CD4-positive, alpha-beta T cell (primary cell): ENCODE results near the gene BUD13. TPM values are rescaled to one million over a fixed set of nuclear protein-coding genes. Genes with fewer than 3 reads are reported as not detected.

Source experiments
- ATAC-seq: fragments of 200-7000 bp; cut with Tn5 transposase; one replicate; pipeline ENCODE4 v1.10.0; 2022; ENCODE audit warnings: mild to moderate bottlenecking; ENCODE audit not compliant: poor library complexity
- CTCF ChIA-PET: fragments of 350-600 bp; sonication (Branson Sonifier 250); formaldehyde crosslinking; loops from one replicate; lab custom pipeline; 2021; ENCODE audit warnings: antibody characterized with exemption, inconsistent platforms; lab: Charles Lee
- POLR2A ChIA-PET: fragments of 350-600 bp; sonication (Branson Sonifier 250); formaldehyde crosslinking; loops from one replicate; lab custom pipeline; 2021; ENCODE audit warnings: antibody characterized with exemption, inconsistent platforms; lab: Charles Lee
- DNase-seq, 14 experiments: peaks; one replicate each; pipeline ENCODE4 v3.0.0-alpha.2; 2013 to 2020; ENCODE audit warnings: mixed read lengths in 2 of 14
- H3K27ac ChIP-seq, 2 donors: one replicate each; pipeline versions ENCODE4 v1.5.1 to v1.7.0; 2013; ENCODE audit warnings: low read length in 2 of 2, low read depth in 1 of 2, mild to moderate bottlenecking in 1 of 2
- H3K27me3 ChIP-seq, 2 experiments: 1 replicate in 1 of 2; 2 replicates in 1 of 2; pipeline versions ENCODE4 v1.6.1 to v1.7.0; 2013; ENCODE audit warnings: low read length in 2 of 2, control low read depth in 1 of 2, mild to moderate bottlenecking in 1 of 2, moderate library complexity in 1 of 2; ENCODE audit not compliant: insufficient read depth in 2 of 2, control insufficient read depth in 1 of 2
- H3K36me3 ChIP-seq: one replicate; pipeline ENCODE4 v1.6.1; 2013; ENCODE audit warnings: low read length, control low read depth; ENCODE audit not compliant: insufficient read depth
- H3K4me1 ChIP-seq: one replicate; pipeline ENCODE4 v1.6.1; 2013; ENCODE audit warnings: low read length, control low read depth; ENCODE audit not compliant: insufficient read depth
- H3K4me3 ChIP-seq: one replicate; pipeline ENCODE4 v1.5.1; 2013; ENCODE audit warnings: mild to moderate bottlenecking, low read length, moderate library complexity
- H3K9me3 ChIP-seq, 2 experiments: 1 replicate in 1 of 2; 2 replicates in 1 of 2; pipeline versions ENCODE4 v1.6.1 to v1.7.0; 2013; ENCODE audit warnings: low read length in 2 of 2, mild to moderate bottlenecking in 2 of 2, control low read depth in 1 of 2, moderate library complexity in 1 of 2; ENCODE audit not compliant: control insufficient read depth in 1 of 2, insufficient read depth in 1 of 2
- H3K27ac Mint-ChIP-seq: one replicate; pipeline ENCODE4 v1.8.0; 2020; ENCODE audit warnings: mixed read lengths
- H3K27me3 Mint-ChIP-seq: one replicate; pipeline ENCODE4 v1.8.0; 2021; ENCODE audit warnings: mixed read lengths
- H3K36me3 Mint-ChIP-seq: one replicate; pipeline ENCODE4 v1.8.0; 2021; ENCODE audit warnings: low read depth, mixed read lengths
- H3K4me1 Mint-ChIP-seq: one replicate; pipeline ENCODE4 v1.8.0; 2021; ENCODE audit warnings: low read depth, mixed read lengths
- H3K4me3 Mint-ChIP-seq: one replicate; pipeline ENCODE4 v1.8.0; 2020; ENCODE audit warnings: mild to moderate bottlenecking, mixed read lengths
- H3K9me3 Mint-ChIP-seq: one replicate; pipeline ENCODE4 v1.8.0; 2020; ENCODE audit warnings: mixed read lengths
- CTCF ChIP-seq: fragments of 200-600 bp; IDR thresholded peaks from one replicate; pipeline ENCODE4 v1.8.0; 2022; ENCODE audit warnings: antibody characterized with exemption, mild to moderate bottlenecking
- intact Hi-C, 2 experiments: fragments of 100-400 bp; cut with DNase I in 1 of 2; cut with micrococcal nuclease in 1 of 2; formaldehyde crosslinking; loops; one replicate each; pipeline versions ENCODE4 v1.15.1 to v1.9.0; 2023 to 2025; cut with DNase I, micrococcal nuclease
- total RNA-seq, 174 experiments: library from RNA in 2 of 174; stranded (reverse) in 2 of 174; gene quantifications; one replicate each; pipeline ENCODE4 v1.2.3 and lab custom pipeline; 2021 to 2026

Gene BUD13
- total RNA-seq, 2 experiments from 2014 or later: 9.2 to 10.1 TPM

GRCh38 chr11:116707161-116707629 lies 65.6 kb downstream of the BUD13 start:
- POLR2A ChIA-PET: no interaction called here
- Mint-ChIP-seq H3K27me3 (peaks cover 40% of the 10 kb centered on the region), H3K4me3 (no peak overlapping the region), H3K36me3 (no peaks in the 10 kb centered on the region), H3K4me1 (no peaks in the 10 kb centered on the region), H3K27ac (no peak overlapping the region), H3K9me3 (no peaks in the 10 kb centered on the region)
- DNase-seq (no peak), ATAC-seq (no peak)
- intact Hi-C loops: no loop called here
- H3K27me3 ChIP-seq: peaks cover 12 to 16% of the 10 kb centered on the region in 2 experiments
- H3K27ac ChIP-seq: no peak overlapping the region
- H3K4me3 ChIP-seq: no peak overlapping the region
- no peak for TF ChIP-seq CTCF
- no peaks in the 10 kb centered on the region for H3K9me3 ChIP-seq
- CTCF ChIA-PET: no interaction called here
- H3K36me3 ChIP-seq: no peaks in the 10 kb centered on the region
- H3K4me1 ChIP-seq: peaks cover 3% of the 10 kb centered on the region

DNA sequence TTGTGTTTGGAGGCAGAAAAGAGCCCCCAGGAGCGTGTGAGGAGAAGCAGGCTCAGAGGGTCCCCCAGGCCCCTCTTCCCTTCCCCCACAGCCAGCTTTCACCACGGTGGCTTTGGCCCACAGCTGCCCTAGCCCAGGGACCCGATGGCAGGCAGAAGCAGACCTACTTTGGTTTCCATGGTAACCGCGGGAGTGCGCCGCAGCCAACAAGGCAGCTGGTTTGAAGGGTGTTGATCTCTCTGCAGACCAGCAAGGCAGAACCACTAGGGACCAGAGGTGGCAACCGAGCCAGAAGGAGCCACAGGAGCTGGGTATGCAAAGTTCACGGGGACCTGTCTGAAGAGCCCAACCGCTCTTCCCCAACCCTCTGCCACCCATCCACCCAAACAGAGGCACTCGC lies 69.4 kb downstream of the BUD13 start:
- ATAC-seq (no peak), DNase-seq (no peak)
- Histone ChIP-seq H3K27ac (no peak overlapping the region), H3K27me3 (peaks cover 4 to 11% of the 10 kb centered on the region in 2 experiments), H3K36me3 (no peaks in the 10 kb centered on the region), H3K4me1 (peaks cover 3% of the 10 kb centered on the region), H3K4me3 (no peak overlapping the region), H3K9me3 (no peaks in the 10 kb centered on the region)
- Mint-ChIP-seq H3K36me3 (no peaks in the 10 kb centered on the region), H3K27ac (no peak overlapping the region), H3K27me3 (peaks cover 22% of the 10 kb centered on the region), H3K4me3 (no peak overlapping the region), H3K4me1 (no peaks in the 10 kb centered on the region), H3K9me3 (no peaks in the 10 kb centered on the region)
- intact Hi-C loops: no loop called here
- CTCF ChIA-PET: interaction anchor here (1.0 kb wide), 1 partner anchor 13 kb away, joined by 3 read pairs; no protein-coding TSS in a partner anchor
- TF ChIP-seq CTCF: no peak
- POLR2A ChIA-PET: no interaction called here

DNA sequence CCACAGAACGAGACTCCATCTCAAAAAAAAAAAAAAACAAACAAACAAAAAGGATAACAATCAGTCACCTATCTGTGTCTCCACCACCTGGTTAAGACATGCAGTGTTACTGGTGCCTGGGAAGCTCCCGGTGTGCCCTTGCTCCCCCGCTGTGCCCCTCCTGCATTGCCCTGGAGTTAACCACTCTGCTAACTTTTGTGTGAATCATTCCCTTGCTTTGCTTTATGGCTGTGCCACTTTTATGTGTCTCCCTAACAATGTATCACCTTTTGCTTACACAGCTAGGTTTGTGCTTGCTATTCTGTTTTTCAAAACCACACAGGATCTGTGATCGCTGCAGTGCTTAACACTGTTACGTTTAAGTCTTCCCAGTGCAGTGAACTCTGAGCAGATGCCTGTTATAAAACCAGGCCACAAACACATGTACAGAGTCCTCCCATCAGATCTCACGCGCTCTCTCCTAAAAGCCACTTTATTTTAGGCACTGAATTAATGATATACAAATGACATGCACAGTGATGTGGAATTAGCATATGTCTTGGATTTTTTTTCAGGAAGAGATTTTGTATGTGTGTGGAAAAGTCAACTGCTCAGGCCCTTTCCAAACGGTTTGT lies 69.9 kb downstream of the BUD13 start:
- CTCF ChIA-PET: interaction anchor here (1.0 kb wide), 1 partner anchor 14 kb away, joined by 3 read pairs; no protein-coding TSS in a partner anchor
- Mint-ChIP-seq H3K4me3 (no peak overlapping the region), H3K9me3 (no peaks in the 10 kb centered on the region), H3K27ac (no peak overlapping the region), H3K4me1 (no peaks in the 10 kb centered on the region), H3K27me3 (peaks cover 20% of the 10 kb centered on the region), H3K36me3 (no peaks in the 10 kb centered on the region)
- no peak for DNase-seq
- Histone ChIP-seq H3K27me3 (peaks cover 4 to 10% of the 10 kb centered on the region in 2 experiments), H3K4me3 (no peak overlapping the region), H3K9me3 (no peaks in the 10 kb centered on the region), H3K27ac (no peak overlapping the region), H3K36me3 (no peaks in the 10 kb centered on the region), H3K4me1 (peaks cover 3% of the 10 kb centered on the region)
- ATAC-seq: no peak
- TF ChIP-seq CTCF: no peak
- POLR2A ChIA-PET: no interaction called here
- intact Hi-C loops: no loop called here
